ENCODE results near the gene DNMT3A. TPM values are rescaled to one million over a fixed set of nuclear protein-coding genes. Genes with fewer than 3 reads are reported as not detected.

DNMT3A gene
- total and polyA plus RNA-seq, 2 donors (not counting 3 experiments of a cell fraction or from before 2014, with no cell fraction given), result 23.3 to 71.7 TPM

GRCh38 chr2:25301453-25302352, 40.0 kb downstream of the DNMT3A start:
- H4K20me1 ChIP-seq (replicated peaks; ENCODE audit: control insufficient read depth, extremely low read depth, insufficient read depth, low read length), result no peaks in the 10 kb centered on the region
- TF ChIP-seq FOS (IDR thresholded peaks at IDR 0.05; ENCODE audit: borderline replicate concordance, insufficient read depth, low read length) (peak; percentile 85), POLR2A (IDR thresholded peaks at IDR 0.05; ENCODE audit: low read depth, low read length) (no peak)
- intact Hi-C loops (cut with micrococcal nuclease) (no loop called here), dilution Hi-C loops (cut with MboI; ENCODE audit: extremely low pct_ligation_motif_present, low sequenced_read_pairs) (no loop called here)
- H3K4me1 ChIP-seq (ENCODE audit: control insufficient read depth, extremely low read depth, insufficient read depth, low read length), result peaks cover 7% of the 10 kb centered on the region
- no peaks in the 10 kb centered on the region for H3K27me3 ChIP-seq (ENCODE audit: control insufficient read depth in 2 of 2, insufficient read depth in 2 of 2, low read length in 2 of 2)
- no peak overlapping the region for H2AFZ ChIP-seq (ENCODE audit: low read depth, low read length)
- CTCF ChIA-PET, result interaction anchor here (0.8 to 1.8 kb wide), 5 partner anchors 8 to 61 kb away, joined by 3 to 9 read pairs (median 5); no protein-coding TSS in a partner anchor
- H3K79me2 ChIP-seq (ENCODE audit: control insufficient read depth, insufficient read depth, low read length), result no peaks in the 10 kb centered on the region
- POLR2A ChIA-PET, result no interaction called here
- no peaks in the 10 kb centered on the region for H3K9me3 ChIP-seq (replicated peaks; ENCODE audit: control insufficient read depth, insufficient read depth, low read length)
- DNase-seq (ENCODE audit: low read depth, low spot score) (peak; percentile 41), FAIRE-seq (peak; percentile 75)
- H3K9ac ChIP-seq (replicated peaks; ENCODE audit: extremely low read depth, insufficient read depth, low read length), result no peak overlapping the region
- no peak overlapping the region for H3K27ac ChIP-seq (ENCODE audit: insufficient read depth, low read depth, low read length)
- H3K9me1 ChIP-seq (replicated peaks; ENCODE audit: control insufficient read depth, extremely low read depth, insufficient read depth, low read length), result no peaks in the 10 kb centered on the region
- H3K36me3 ChIP-seq (ENCODE audit: control insufficient read depth in 2 of 2, extremely low read depth in 1 of 2, insufficient read depth in 2 of 2, low read length in 2 of 2), result peaks cover 0 to 13% of the 10 kb centered on the region in 2 experiments
- H3K4me2 ChIP-seq (ENCODE audit: insufficient read depth, low read length), result no peak overlapping the region
- BruUV-seq (replicated peaks), result no TSS peak
- H3K4me3 ChIP-seq (replicated peaks in 1 of 3; ENCODE audit: insufficient read depth in 1 of 3, low read depth in 1 of 3, low read length in 3 of 3), result no peak overlapping the region

GRCh38 chr2:25300001-25300400, 41.7 kb downstream of the DNMT3A start:
- peaks cover 0 to 13% of the 10 kb centered on the region in 2 experiments for H3K36me3 ChIP-seq (ENCODE audit: control insufficient read depth in 2 of 2, extremely low read depth in 1 of 2, insufficient read depth in 2 of 2, low read length in 2 of 2)
- no peaks in the 10 kb centered on the region for H3K9me3 ChIP-seq (replicated peaks; ENCODE audit: control insufficient read depth, insufficient read depth, low read length)
- H3K4me3 ChIP-seq (replicated peaks in 1 of 3; ENCODE audit: insufficient read depth in 1 of 3, low read depth in 1 of 3, low read length in 3 of 3), result no peak overlapping the region
- H3K27me3 ChIP-seq (ENCODE audit: control insufficient read depth in 2 of 2, insufficient read depth in 2 of 2, low read length in 2 of 2), result no peaks in the 10 kb centered on the region
- no peak overlapping the region for H3K4me2 ChIP-seq (ENCODE audit: insufficient read depth, low read length)
- DNase-seq (ENCODE audit: low read depth, low spot score), result no peak
- H3K9ac ChIP-seq (replicated peaks; ENCODE audit: extremely low read depth, insufficient read depth, low read length), result no peak overlapping the region
- ChIA-PET CTCF (no interaction called here), POLR2A (no interaction called here)
- BruUV-seq (replicated peaks), result no TSS peak
- FAIRE-seq, result no peak
- H3K27ac ChIP-seq (ENCODE audit: insufficient read depth, low read depth, low read length), result no peak overlapping the region
- TF ChIP-seq JUN (IDR thresholded peaks at IDR 0.05; ENCODE audit: borderline replicate concordance, insufficient read depth, insufficient read length, low read depth) (no peak), FOS (IDR thresholded peaks at IDR 0.05; ENCODE audit: borderline replicate concordance, insufficient read depth, low read length) (no peak), POLR2A (IDR thresholded peaks at IDR 0.05; ENCODE audit: low read depth, low read length) (no peak), CTCF (IDR thresholded peaks at IDR 0.05; ENCODE audit: extremely low read depth in 1 of 2, insufficient read depth in 1 of 2, low read depth in 1 of 2, low read length in 2 of 2) (no peak), GATA2 (IDR thresholded peaks at IDR 0.05; ENCODE audit: insufficient read depth, insufficient read length, low read depth, low read length) (no peak), POLR2AphosphoS5 (IDR thresholded peaks at IDR 0.05; ENCODE audit: insufficient read depth, low read depth, low read length) (no peak), MAX (IDR thresholded peaks at IDR 0.05; ENCODE audit: insufficient read depth, insufficient read length) (no peak), EZH2 (IDR thresholded peaks at IDR 0.05; ENCODE audit: borderline replicate concordance, low read depth, low read length, severe bottlenecking) (no peak), MYC (IDR thresholded peaks at IDR 0.05; ENCODE audit: low read depth, low read length) (no peak)
- H3K79me2 ChIP-seq (ENCODE audit: control insufficient read depth, insufficient read depth, low read length), result no peaks in the 10 kb centered on the region
- dilution Hi-C loops (cut with MboI; ENCODE audit: extremely low pct_ligation_motif_present, low sequenced_read_pairs), result no loop called here
- no peaks in the 10 kb centered on the region for H4K20me1 ChIP-seq (replicated peaks; ENCODE audit: control insufficient read depth, extremely low read depth, insufficient read depth, low read length)
- intact Hi-C loops (cut with micrococcal nuclease), result no loop called here
- H3K9me1 ChIP-seq (replicated peaks; ENCODE audit: control insufficient read depth, extremely low read depth, insufficient read depth, low read length), result no peaks in the 10 kb centered on the region
- no peak overlapping the region for H2AFZ ChIP-seq (ENCODE audit: low read depth, low read length)
- peaks cover 15% of the 10 kb centered on the region for H3K4me1 ChIP-seq (ENCODE audit: control insufficient read depth, extremely low read depth, insufficient read depth, low read length)
